ENCODE results near the gene PPP3CA. TPM values are rescaled to one million over a fixed set of nuclear protein-coding genes. Genes with fewer than 3 reads are reported as not detected.

Gene PPP3CA
- total RNA-seq, 1 experiment from 2014 or later: 33.8 TPM

- TF ChIP-seq CTCF (IDR thresholded peaks at IDR 0.05; ENCODE audit: insufficient read depth in 1 of 2, low read depth in 1 of 2, low read length in 1 of 2, severe bottlenecking in 1 of 2, unreplicated experiment in 1 of 2): no peak
- Mint-ChIP-seq H3K4me3 (ENCODE audit: unreplicated experiment) (no peak overlapping the region), H3K27me3 (ENCODE audit: insufficient read depth, unreplicated experiment) (no peaks in the 10 kb centered on the region), H3K4me1 (ENCODE audit: low read depth, unreplicated experiment) (peaks cover 8% of the 10 kb centered on the region), H3K36me3 (ENCODE audit: insufficient read depth, unreplicated experiment) (no peaks in the 10 kb centered on the region), H3K9me3 (ENCODE audit: unreplicated experiment) (no peaks in the 10 kb centered on the region), H3K27ac (ENCODE audit: unreplicated experiment) (no peak overlapping the region)
- no TSS peak for BruUV-seq (replicated peaks)
- no peaks in the 10 kb centered on the region for H3K27me3 ChIP-seq (replicated peaks; ENCODE audit: control insufficient read depth, insufficient read depth, low read length)
- intact Hi-C loops (cut with micrococcal nuclease; ENCODE audit: unreplicated experiment): no loop called here
- H3K36me3 ChIP-seq (ENCODE audit: control insufficient read depth, insufficient read depth, low read length): no peaks in the 10 kb centered on the region
- no peaks in the 10 kb centered on the region for H3K9me3 ChIP-seq
- POLR2A ChIA-PET: no interaction called here
- H3K4me3 ChIP-seq (ENCODE audit: low read depth, low read length): no peak overlapping the region
- H3K4me1 ChIP-seq: 0 out of 2 replicates have a peak, but pooled peaks cover 6% of the 10 kb centered on the region
- DNase-seq: no peak
- CTCF ChIA-PET: no interaction called here
Measured at GRCh38 chr4:101221294-101221693, 126.0 kb downstream of the PPP3CA start.

DNA sequence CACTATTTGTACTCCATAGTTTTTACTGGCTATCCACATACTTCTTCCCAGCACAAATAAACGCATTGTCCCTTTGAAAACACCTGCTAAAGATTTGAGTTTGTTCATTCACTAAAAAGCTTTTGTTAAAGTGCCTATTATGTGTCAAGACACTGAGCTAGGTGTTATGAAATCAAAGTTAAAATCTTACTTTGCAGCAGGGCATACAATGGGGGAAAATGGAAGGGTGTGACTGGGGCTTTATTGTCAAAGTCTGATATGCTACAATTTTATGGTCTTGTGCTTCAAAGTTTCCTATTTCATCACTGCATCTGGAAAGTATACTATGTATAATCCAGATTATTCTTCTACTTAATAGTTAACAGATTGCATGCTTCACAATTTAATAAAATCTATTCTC lies 128.4 kb downstream of the PPP3CA start:
- Histone ChIP-seq H3K9me3 (no peaks in the 10 kb centered on the region), H3K4me1 (0 out of 2 replicates have a peak, but pooled peaks cover 6% of the 10 kb centered on the region), H3K27me3 (replicated peaks; ENCODE audit: control insufficient read depth, insufficient read depth, low read length) (no peaks in the 10 kb centered on the region), H3K4me3 (ENCODE audit: low read depth, low read length) (no peak overlapping the region), H3K36me3 (ENCODE audit: control insufficient read depth, insufficient read depth, low read length) (no peaks in the 10 kb centered on the region)
- Mint-ChIP-seq H3K4me1 (ENCODE audit: low read depth, unreplicated experiment) (peaks cover 8% of the 10 kb centered on the region), H3K36me3 (ENCODE audit: insufficient read depth, unreplicated experiment) (no peaks in the 10 kb centered on the region), H3K27ac (ENCODE audit: unreplicated experiment) (no peak overlapping the region), H3K4me3 (ENCODE audit: unreplicated experiment) (no peak overlapping the region), H3K9me3 (ENCODE audit: unreplicated experiment) (no peaks in the 10 kb centered on the region), H3K27me3 (ENCODE audit: insufficient read depth, unreplicated experiment) (no peaks in the 10 kb centered on the region)
- TF ChIP-seq CTCF (IDR thresholded peaks at IDR 0.05; ENCODE audit: insufficient read depth in 1 of 2, low read depth in 1 of 2, low read length in 1 of 2, severe bottlenecking in 1 of 2, unreplicated experiment in 1 of 2): no peak
- POLR2A ChIA-PET: no interaction called here
- intact Hi-C loops (cut with micrococcal nuclease; ENCODE audit: unreplicated experiment): no loop called here
- no TSS peak for BruUV-seq (replicated peaks)
- DNase-seq: peak in 1 of 2 experiments; percentile 3
- CTCF ChIA-PET: no interaction called here

GRCh38 chr4:101218346-101218745 lies 129.0 kb downstream of the PPP3CA start:
- Histone ChIP-seq H3K36me3 (ENCODE audit: control insufficient read depth, insufficient read depth, low read length) (no peaks in the 10 kb centered on the region), H3K27me3 (replicated peaks; ENCODE audit: control insufficient read depth, insufficient read depth, low read length) (no peaks in the 10 kb centered on the region), H3K4me3 (ENCODE audit: low read depth, low read length) (no peak overlapping the region), H3K4me1 (0 out of 2 replicates have a peak, but pooled peaks cover 6% of the 10 kb centered on the region), H3K9me3 (no peaks in the 10 kb centered on the region)
- no peak overlapping the region for H3K4me3 Mint-ChIP-seq (ENCODE audit: unreplicated experiment)
- H3K36me3 Mint-ChIP-seq (ENCODE audit: insufficient read depth, unreplicated experiment): no peaks in the 10 kb centered on the region
- intact Hi-C loops (cut with micrococcal nuclease; ENCODE audit: unreplicated experiment): no loop called here
- H3K9me3 Mint-ChIP-seq (ENCODE audit: unreplicated experiment): no peaks in the 10 kb centered on the region
- ChIA-PET CTCF (no interaction called here), POLR2A (no interaction called here)
- DNase-seq: no peak
- no peak overlapping the region for H3K27ac Mint-ChIP-seq (ENCODE audit: unreplicated experiment)
- peaks cover 8% of the 10 kb centered on the region for H3K4me1 Mint-ChIP-seq (ENCODE audit: low read depth, unreplicated experiment)
- TF ChIP-seq CTCF (IDR thresholded peaks at IDR 0.05; ENCODE audit: insufficient read depth in 1 of 2, low read depth in 1 of 2, low read length in 1 of 2, severe bottlenecking in 1 of 2, unreplicated experiment in 1 of 2): no peak
- BruUV-seq (replicated peaks): no TSS peak
- H3K27me3 Mint-ChIP-seq (ENCODE audit: insufficient read depth, unreplicated experiment): no peaks in the 10 kb centered on the region
